ENCODE measurements around the gene RANBP9. TPM values are rescaled to one million over a fixed set of nuclear protein-coding genes. Genes with fewer than 3 reads are reported as not detected.

Gene RANBP9
- total and polyA plus RNA-seq, 2 of the 13 experiments (the other 11 are each of a cell fraction or from before 2014, with no cell fraction given), result 26.6 to 30.6 TPM

- TF ChIP-seq GRHL1 (CRISPR knock-in tag; conservative IDR thresholded peaks at IDR 0.05), result no peak
- TF ChIP-seq MAZ (IDR thresholded peaks at IDR 0.05; ENCODE audit: borderline replicate concordance, low read depth, low read length), result no peak
- no peak for TF ChIP-seq MAZ (CRISPR knock-in tag; IDR thresholded peaks at IDR 0.05; ENCODE audit: low read depth)
- TF ChIP-seq KLF11 (CRISPR knock-in tag; IDR thresholded peaks at IDR 0.05), result no peak
- no peak for TF ChIP-seq ZFAT (CRISPR knock-in tag; conservative IDR thresholded peaks at IDR 0.05)
- TF ChIP-seq ZNF326 (CRISPR knock-in tag; IDR thresholded peaks at IDR 0.05; ENCODE audit: borderline replicate concordance), result no peak
- no peak for TF ChIP-seq ZFP91 (CRISPR knock-in tag; IDR thresholded peaks at IDR 0.05; ENCODE audit: borderline replicate concordance)
- no peak for TF ChIP-seq ZNF205 (CRISPR knock-in tag; IDR thresholded peaks at IDR 0.05)
These were observed 81.1 kb downstream of the RANBP9 start (continued) for GRCh38 chr6:13630499-13630898.

- TF ChIP-seq RFX1 (IDR thresholded peaks at IDR 0.05), result no peak
- TF ChIP-seq ZSCAN9 (CRISPR knock-in tag; IDR thresholded peaks at IDR 0.05; ENCODE audit: borderline replicate concordance), result no peak
- no peak for TF ChIP-seq ZBTB49 (CRISPR knock-in tag; IDR thresholded peaks at IDR 0.05; ENCODE audit: borderline replicate concordance)
- peaks cover 8% of the 10 kb centered on the region; the same call in 1 of the 2 replicates for H3K4me1 ChIP-seq (ENCODE audit: insufficient read depth, low read length)
- no peak overlapping the region for H3K4me2 ChIP-seq (ENCODE audit: low read depth, low read length)
- in situ Hi-C loops (cut with HindIII; ENCODE audit: extremely low pct_ligation_motif_present, low pct_unique_long_range_greater_than_20kb) (no loop called here), intact Hi-C loops (cut with micrococcal nuclease; ENCODE audit: unreplicated experiment) (no loop called here)
- BruUV-seq (replicated peaks), result no TSS peak
- H3K27me3 ChIP-seq (ENCODE audit: control insufficient read depth in 1 of 2, insufficient read depth in 2 of 2, low read length in 2 of 2), result no peaks in the 10 kb centered on the region
- H3K4me3 ChIP-seq (replicated peaks in 1 of 3; ENCODE audit: insufficient read depth in 1 of 3, low read depth in 2 of 3, low read length in 3 of 3), result no peak overlapping the region
- POLR2A ChIA-PET, result no interaction called here
- no peak for ATAC-seq
- H3K79me2 ChIP-seq (ENCODE audit: insufficient read depth, low read length), result no peaks in the 10 kb centered on the region
- H4K20me1 ChIP-seq (ENCODE audit: insufficient read depth, low read length), result no peaks in the 10 kb centered on the region
- H3K27ac ChIP-seq (ENCODE audit: extremely low read length, insufficient read depth, low read length), result no peak overlapping the region
- no peak for DNase-seq (ENCODE audit: low spot score)
- CTCF ChIA-PET (ENCODE audit: low intra/inter-chr PET ratio, low total read pairs), result no interaction called here
- 71% methylated on average over 4 of the region's 4 CpGs for WGBS (ENCODE audit: low lambda C conversion rate)
- no peak overlapping the region for H3K9ac ChIP-seq (ENCODE audit: insufficient read depth, low read depth, low read length)
- H3K9me3 ChIP-seq (ENCODE audit: low read length), result no peaks in the 10 kb centered on the region
- peaks cover 8 to 48% of the 10 kb centered on the region in 2 experiments for H3K36me3 ChIP-seq (replicated peaks in 1 of 2; ENCODE audit: control insufficient read depth in 1 of 2, insufficient read depth in 2 of 2, low read length in 2 of 2)
- no peak for FAIRE-seq
- no peak overlapping the region for H2AFZ ChIP-seq (ENCODE audit: low read length)
These were observed 82.0 kb downstream of the RANBP9 start for GRCh38 chr6:13629459-13630116.
